ENCODE data around the gene IGLL1.

IGLL1 gene

DNA sequence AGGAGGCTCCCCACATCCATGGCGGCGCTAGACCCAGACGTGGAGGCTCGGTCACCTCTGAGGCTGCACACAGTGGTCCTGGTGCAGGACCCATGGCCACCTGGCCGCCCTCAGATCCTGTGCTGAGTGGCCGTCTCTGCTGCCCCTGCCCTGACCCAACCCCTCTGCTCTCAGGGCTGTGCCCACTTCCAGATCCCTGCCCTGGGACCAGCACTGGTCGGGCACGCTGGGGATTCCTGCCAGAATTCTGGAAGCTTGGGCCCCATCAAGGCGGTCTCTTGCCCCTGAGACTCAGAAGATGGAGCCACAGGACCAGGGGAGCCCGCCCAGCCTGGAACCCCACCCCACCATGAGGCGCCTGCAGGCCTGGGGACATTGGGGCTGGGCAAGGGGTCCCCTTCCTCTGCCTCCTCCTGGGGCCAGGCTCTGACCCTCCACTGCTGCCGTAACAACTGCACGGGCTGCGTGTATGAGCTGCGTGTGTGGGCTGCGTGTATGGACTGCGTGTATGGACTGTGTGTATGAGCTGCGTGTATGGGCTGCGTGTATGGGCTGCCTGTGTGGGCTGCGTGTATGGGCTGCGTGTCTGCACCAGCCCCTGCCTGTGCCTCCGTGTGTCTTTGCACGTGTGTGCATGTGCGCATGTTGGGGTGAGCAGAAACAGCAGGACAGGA is 48.7 kb downstream of the IGLL1 start:
- H3F3A ChIP-seq (ENCODE audit: insufficient read depth): no peaks in the 10 kb centered on the region
- no peak overlapping the region for H3K27ac ChIP-seq (ENCODE audit: low read depth, low read length)
- no peaks in the 10 kb centered on the region for H3K36me3 ChIP-seq (ENCODE audit: low read length)
- H3K4me3 ChIP-seq (ENCODE audit: insufficient read depth, low read length, poor library complexity, severe bottlenecking): no peak overlapping the region
- H3K4me2 ChIP-seq (ENCODE audit: low read depth, low read length, poor library complexity, severe bottlenecking): no peak overlapping the region
- no peaks in the 10 kb centered on the region for H3K9me3 ChIP-seq (ENCODE audit: insufficient read depth, low read length)
- no peaks in the 10 kb centered on the region for H3K9me2 ChIP-seq (replicated peaks; ENCODE audit: insufficient read depth, low read length)
- no peak overlapping the region for H3K9ac ChIP-seq (ENCODE audit: low read length)
- H3K27me3 ChIP-seq (ENCODE audit: low read length): no peaks in the 10 kb centered on the region
- H4K20me1 ChIP-seq (ENCODE audit: low read depth, low read length): no peaks in the 10 kb centered on the region
- no peak overlapping the region for H2AFZ ChIP-seq (ENCODE audit: low read depth, low read length, severe bottlenecking)
- no peaks in the 10 kb centered on the region for H3K79me2 ChIP-seq (ENCODE audit: insufficient read depth, low read length)
- no peak for TF ChIP-seq CTCF (IDR thresholded peaks at IDR 0.05; ENCODE audit: insufficient read depth, low read length, poor library complexity, severe bottlenecking)
- TF ChIP-seq EZH2phosphoT487 (conservative IDR thresholded peaks at IDR 0.05; ENCODE audit: low read length): no peak

DNA sequence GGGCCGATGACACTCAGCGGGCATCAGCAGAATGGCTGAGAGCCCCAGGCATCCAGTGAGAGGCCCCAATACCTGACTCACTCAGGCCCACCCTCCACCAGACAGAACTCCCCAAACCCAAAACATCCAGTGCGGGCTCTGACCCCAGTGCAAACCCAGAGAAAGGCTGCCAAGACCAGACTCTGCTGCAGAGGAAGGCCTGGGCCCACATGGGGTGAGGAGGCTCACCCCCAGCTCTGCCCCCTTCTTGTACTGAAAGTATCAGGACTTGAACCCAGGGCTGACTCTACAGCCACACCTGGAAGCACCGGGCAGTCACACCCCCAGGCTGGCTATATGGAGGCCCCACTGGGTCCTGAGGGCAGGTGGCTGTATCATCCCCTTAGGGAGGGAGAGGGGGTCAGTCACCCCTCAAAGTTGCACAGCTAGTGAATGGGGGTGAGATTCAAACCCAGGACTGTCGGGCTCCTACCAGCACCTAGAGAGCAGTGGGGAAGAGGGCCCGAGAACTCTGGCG is 49.3 kb downstream of the IGLL1 start:
- no peak overlapping the region for H3K27ac ChIP-seq (ENCODE audit: low read depth, low read length)
- no peaks in the 10 kb centered on the region for H3K36me3 ChIP-seq (ENCODE audit: low read length)

GRCh38 chr22:23530106-23530505 is 50.0 kb downstream of the IGLL1 start:
- no peaks in the 10 kb centered on the region for H3K9me3 ChIP-seq (ENCODE audit: insufficient read depth, low read length)
- H2AFZ ChIP-seq (ENCODE audit: low read depth, low read length, severe bottlenecking): no peak overlapping the region
- no peaks in the 10 kb centered on the region for H3K79me2 ChIP-seq (ENCODE audit: insufficient read depth, low read length)
- no peaks in the 10 kb centered on the region for H3K36me3 ChIP-seq (ENCODE audit: low read length)
- H3K9me2 ChIP-seq (replicated peaks; ENCODE audit: insufficient read depth, low read length): no peaks in the 10 kb centered on the region
- H3K27me3 ChIP-seq (ENCODE audit: low read length): no peaks in the 10 kb centered on the region
- no peak overlapping the region for H3K4me3 ChIP-seq (ENCODE audit: insufficient read depth, low read length, poor library complexity, severe bottlenecking)
- no peak overlapping the region for H3K9ac ChIP-seq (ENCODE audit: low read length)
- no peak overlapping the region for H3K4me2 ChIP-seq (ENCODE audit: low read depth, low read length, poor library complexity, severe bottlenecking)
- H3K27ac ChIP-seq (ENCODE audit: low read depth, low read length): no peak overlapping the region
- no peaks in the 10 kb centered on the region for H3F3A ChIP-seq (ENCODE audit: insufficient read depth)
- H4K20me1 ChIP-seq (ENCODE audit: low read depth, low read length): no peaks in the 10 kb centered on the region
- no peak for TF ChIP-seq EZH2phosphoT487 (conservative IDR thresholded peaks at IDR 0.05; ENCODE audit: low read length)
- TF ChIP-seq CTCF (IDR thresholded peaks at IDR 0.05; ENCODE audit: insufficient read depth, low read length, poor library complexity, severe bottlenecking): no peak

More for the DNA sequence above, 49.3 kb downstream of the IGLL1 start:
- Histone ChIP-seq H3K9ac (ENCODE audit: low read length) (no peak overlapping the region), H3F3A (ENCODE audit: insufficient read depth) (no peaks in the 10 kb centered on the region), H3K4me2 (ENCODE audit: low read depth, low read length, poor library complexity, severe bottlenecking) (no peak overlapping the region), H3K27me3 (ENCODE audit: low read length) (no peaks in the 10 kb centered on the region), H3K9me3 (ENCODE audit: insufficient read depth, low read length) (no peaks in the 10 kb centered on the region), H2AFZ (ENCODE audit: low read depth, low read length, severe bottlenecking) (no peak overlapping the region), H3K4me3 (ENCODE audit: insufficient read depth, low read length, poor library complexity, severe bottlenecking) (no peak overlapping the region), H3K9me2 (replicated peaks; ENCODE audit: insufficient read depth, low read length) (no peaks in the 10 kb centered on the region), H3K79me2 (ENCODE audit: insufficient read depth, low read length) (no peaks in the 10 kb centered on the region), H4K20me1 (ENCODE audit: low read depth, low read length) (no peaks in the 10 kb centered on the region)
- TF ChIP-seq EZH2phosphoT487 (conservative IDR thresholded peaks at IDR 0.05; ENCODE audit: low read length) (no peak), CTCF (IDR thresholded peaks at IDR 0.05; ENCODE audit: insufficient read depth, low read length, poor library complexity, severe bottlenecking) (no peak)
